ENCODE results near the gene MDM4.
A peak's percentile ranks its signal among the peaks of the same experiment; 100 is the strongest.

The MDM4 gene

DNA sequence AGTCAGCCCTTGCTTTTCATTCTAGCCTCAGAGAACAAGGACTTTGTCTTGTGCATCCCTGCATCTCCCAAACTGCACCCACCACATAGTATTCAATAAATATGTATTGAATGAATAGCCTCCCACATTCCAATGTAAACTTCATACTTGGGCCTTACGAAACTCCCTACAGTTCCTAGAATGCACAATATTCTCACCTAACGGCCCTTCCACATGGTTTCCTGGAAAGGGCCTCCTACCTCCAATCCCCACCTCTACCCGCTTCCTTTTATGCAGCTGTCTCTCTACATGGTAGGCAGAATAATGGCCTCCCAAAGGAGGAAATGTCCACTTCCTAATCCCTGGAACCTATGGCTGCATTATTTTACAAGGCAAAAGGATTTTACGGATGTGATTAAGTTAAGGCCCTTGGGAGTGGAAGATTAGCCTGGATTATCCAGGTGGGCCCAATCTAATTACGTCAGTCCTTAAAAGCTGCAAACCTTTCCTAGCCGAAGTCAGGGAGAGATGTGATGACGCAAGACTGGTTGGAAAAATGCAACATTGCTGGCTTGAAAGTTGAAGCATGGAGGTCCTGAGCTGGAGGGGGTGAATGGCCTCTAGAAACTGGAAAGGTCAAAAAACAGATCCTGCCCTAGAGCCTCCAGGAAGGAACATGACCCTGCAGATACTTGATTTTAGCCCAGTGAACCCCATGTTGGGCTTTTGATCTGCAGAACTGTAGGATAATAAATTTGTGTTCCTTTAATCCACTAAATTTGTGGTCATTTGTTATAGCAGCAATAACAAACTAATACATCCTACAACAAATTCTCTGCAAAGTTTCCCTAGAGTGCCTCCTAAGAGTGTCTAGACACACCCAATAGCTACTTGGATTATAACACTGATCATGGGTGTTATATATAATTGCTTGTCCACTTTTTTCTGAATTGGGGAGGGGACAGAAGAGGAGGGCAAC is 16.4 kb upstream of the MDM4 start:
- TF ChIP-seq POU2F2 (IDR thresholded peaks at IDR 0.05; ENCODE audit: low read depth, low read length) = no peak
- TF ChIP-seq TAF1 (IDR thresholded peaks at IDR 0.05; ENCODE audit: low read depth, low read length) = no peak
- no peak for TF ChIP-seq PAX5 (IDR thresholded peaks at IDR 0.05; ENCODE audit: insufficient read depth, low read length, severe bottlenecking)
- no peak for TF ChIP-seq POLR2AphosphoS5 (IDR thresholded peaks at IDR 0.05; ENCODE audit: low read depth, low read length)
- no peak for TF ChIP-seq SPI1 (IDR thresholded peaks at IDR 0.05; ENCODE audit: low read depth, low read length)
- TF ChIP-seq POLR2A (IDR thresholded peaks at IDR 0.05; ENCODE audit: low read depth, low read length) = no peak
- FAIRE-seq (no peak), DNase-seq (ENCODE audit: insufficient read length, low spot score) (no peak)

DNA sequence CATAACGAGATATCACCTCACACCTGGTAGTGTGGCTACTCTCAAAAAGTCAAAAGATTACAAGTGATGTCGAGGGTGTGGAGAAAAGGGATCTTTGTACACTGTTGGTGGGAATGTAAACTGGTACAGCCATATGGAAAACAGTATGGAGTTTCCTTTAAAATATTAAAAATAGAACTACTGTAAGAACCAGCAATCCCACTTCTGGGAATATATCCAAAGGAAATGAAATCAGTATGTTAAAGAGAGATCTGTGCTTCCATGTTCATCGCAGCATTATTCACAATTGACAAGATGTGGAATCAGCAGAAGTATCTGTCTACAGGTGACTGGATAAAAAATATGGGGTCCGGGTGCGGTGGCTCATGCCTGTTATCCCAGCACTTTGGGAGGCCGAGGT is 14.0 kb upstream of the MDM4 start:
- DNase-seq (ENCODE audit: insufficient read length, low spot score) = no peak
- TF ChIP-seq PAX5 (IDR thresholded peaks at IDR 0.05; ENCODE audit: insufficient read depth, low read length, severe bottlenecking) = no peak
- TF ChIP-seq POLR2AphosphoS5 (IDR thresholded peaks at IDR 0.05; ENCODE audit: low read depth, low read length) = no peak
- TF ChIP-seq SPI1 (IDR thresholded peaks at IDR 0.05; ENCODE audit: low read depth, low read length) = no peak
- TF ChIP-seq POLR2A (IDR thresholded peaks at IDR 0.05; ENCODE audit: low read depth, low read length) = no peak
- no peak for TF ChIP-seq POU2F2 (IDR thresholded peaks at IDR 0.05; ENCODE audit: low read depth, low read length)
- no peak for TF ChIP-seq TAF1 (IDR thresholded peaks at IDR 0.05; ENCODE audit: low read depth, low read length)
- no peak for FAIRE-seq

DNA sequence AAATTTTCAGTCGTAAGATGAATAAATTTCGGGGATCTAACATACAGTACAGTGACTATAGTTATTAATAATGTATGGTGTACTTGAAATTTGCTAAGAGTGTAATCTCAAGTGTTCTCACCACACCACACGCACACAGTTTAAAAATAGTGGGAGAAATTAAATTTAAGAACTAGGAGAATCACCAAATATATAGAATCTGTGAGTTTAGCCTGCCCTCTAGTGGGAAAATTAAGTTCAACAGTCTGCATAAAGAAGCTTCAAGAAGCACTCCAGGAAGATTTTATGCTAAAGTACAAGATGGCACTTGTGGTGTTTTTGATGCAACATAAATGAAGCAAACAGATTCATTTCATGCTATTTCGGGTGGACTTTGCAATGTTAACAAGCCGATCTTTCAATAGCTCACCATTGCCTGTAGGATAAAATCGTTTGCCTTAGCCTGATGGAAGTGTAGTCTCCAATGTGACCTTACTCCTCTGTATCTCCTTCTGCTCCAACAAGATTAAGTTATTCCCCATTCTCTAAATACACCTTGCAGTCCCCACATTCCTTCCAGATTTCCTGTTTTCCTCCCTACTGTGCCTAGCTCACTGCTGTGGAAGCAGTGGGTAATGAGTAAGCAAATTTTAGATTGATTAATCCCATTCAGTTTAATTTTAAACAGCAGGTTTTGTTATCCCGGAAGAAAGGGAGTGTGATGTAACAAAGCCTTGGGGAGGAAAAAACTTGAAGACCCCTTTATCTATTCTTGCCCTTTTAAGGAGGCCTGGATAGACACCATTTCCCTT is 12.9 kb upstream of the MDM4 start:
- FAIRE-seq (no peak), DNase-seq (ENCODE audit: insufficient read length, low spot score) (no peak)
- no peak for TF ChIP-seq POLR2AphosphoS5 (IDR thresholded peaks at IDR 0.05; ENCODE audit: low read depth, low read length)
- TF ChIP-seq POU2F2 (IDR thresholded peaks at IDR 0.05; ENCODE audit: low read depth, low read length) = no peak
- TF ChIP-seq POLR2A (IDR thresholded peaks at IDR 0.05; ENCODE audit: low read depth, low read length) = no peak
- no peak for TF ChIP-seq SPI1 (IDR thresholded peaks at IDR 0.05; ENCODE audit: low read depth, low read length)
- TF ChIP-seq TAF1 (IDR thresholded peaks at IDR 0.05; ENCODE audit: low read depth, low read length) = no peak
- TF ChIP-seq PAX5 (IDR thresholded peaks at IDR 0.05; ENCODE audit: insufficient read depth, low read length, severe bottlenecking) = no peak

DNA sequence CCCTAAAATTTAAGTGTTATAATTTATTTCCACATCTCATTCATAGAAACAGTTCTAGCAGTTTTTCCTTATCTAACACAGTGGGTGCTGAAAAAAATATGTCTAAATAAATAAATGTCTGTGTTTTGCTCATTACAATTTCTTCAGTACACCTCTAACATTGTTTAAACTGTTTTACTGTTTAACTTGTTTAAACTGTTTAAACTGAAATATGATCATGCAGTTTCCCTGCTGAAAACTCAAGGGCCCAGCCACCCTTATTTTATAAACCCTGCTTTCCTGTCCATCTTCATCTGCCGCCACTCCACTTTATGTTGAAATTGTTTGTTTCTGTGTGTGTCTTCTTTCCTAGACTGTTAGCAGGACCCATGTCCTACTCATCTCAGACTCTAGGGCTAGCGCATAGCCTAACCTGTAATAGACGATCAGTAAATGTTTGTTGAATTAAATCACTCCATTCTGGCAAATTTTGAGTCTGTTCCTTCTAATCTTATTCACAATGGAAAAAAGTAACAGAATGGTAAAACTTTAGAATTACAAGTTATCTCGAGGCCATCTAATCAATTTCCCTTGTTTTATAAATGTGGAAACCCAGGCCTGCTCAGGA is 12.2 kb upstream of the MDM4 start:
- DNase-seq (ENCODE audit: insufficient read length, low spot score) (no peak), FAIRE-seq (no peak)
- TF ChIP-seq TAF1 (IDR thresholded peaks at IDR 0.05; ENCODE audit: low read depth, low read length) = no peak
- TF ChIP-seq POLR2AphosphoS5 (IDR thresholded peaks at IDR 0.05; ENCODE audit: low read depth, low read length) = no peak
- no peak for TF ChIP-seq SPI1 (IDR thresholded peaks at IDR 0.05; ENCODE audit: low read depth, low read length)

DNA sequence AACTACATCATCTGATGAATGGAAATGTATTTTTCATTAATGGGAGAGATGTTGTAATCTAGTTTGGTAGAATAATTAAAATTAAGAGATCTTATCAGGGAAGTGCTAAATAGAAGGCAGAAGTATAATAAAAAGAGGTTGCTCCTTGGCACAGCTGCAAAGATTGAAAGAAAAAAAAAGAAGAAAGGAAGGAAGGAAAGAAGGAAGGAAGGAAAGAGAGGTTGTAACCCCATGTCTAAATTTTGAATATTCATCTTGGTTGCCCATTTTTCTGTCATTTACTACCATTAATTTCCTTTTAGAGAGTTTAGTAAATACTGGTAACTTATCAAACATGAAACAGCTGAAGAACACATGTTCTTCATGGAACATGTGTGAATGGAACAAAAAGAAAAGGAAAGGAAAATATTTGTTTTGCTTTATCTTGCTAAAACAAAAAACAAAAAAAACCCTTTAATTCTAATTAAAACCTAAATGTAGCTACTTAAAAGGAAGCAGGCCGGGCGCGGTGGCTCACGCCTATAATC is 10.5 kb upstream of the MDM4 start:
- DNase-seq (ENCODE audit: insufficient read length, low spot score) = no peak
- TF ChIP-seq TAF1 (IDR thresholded peaks at IDR 0.05; ENCODE audit: low read depth, low read length) (no peak), PAX5 (IDR thresholded peaks at IDR 0.05; ENCODE audit: insufficient read depth, low read length, severe bottlenecking) (no peak), POLR2AphosphoS5 (IDR thresholded peaks at IDR 0.05; ENCODE audit: low read depth, low read length) (no peak), POU2F2 (IDR thresholded peaks at IDR 0.05; ENCODE audit: low read depth, low read length) (no peak), POLR2A (IDR thresholded peaks at IDR 0.05; ENCODE audit: low read depth, low read length) (no peak), SPI1 (IDR thresholded peaks at IDR 0.05; ENCODE audit: low read depth, low read length) (no peak)
- FAIRE-seq = no peak

DNA sequence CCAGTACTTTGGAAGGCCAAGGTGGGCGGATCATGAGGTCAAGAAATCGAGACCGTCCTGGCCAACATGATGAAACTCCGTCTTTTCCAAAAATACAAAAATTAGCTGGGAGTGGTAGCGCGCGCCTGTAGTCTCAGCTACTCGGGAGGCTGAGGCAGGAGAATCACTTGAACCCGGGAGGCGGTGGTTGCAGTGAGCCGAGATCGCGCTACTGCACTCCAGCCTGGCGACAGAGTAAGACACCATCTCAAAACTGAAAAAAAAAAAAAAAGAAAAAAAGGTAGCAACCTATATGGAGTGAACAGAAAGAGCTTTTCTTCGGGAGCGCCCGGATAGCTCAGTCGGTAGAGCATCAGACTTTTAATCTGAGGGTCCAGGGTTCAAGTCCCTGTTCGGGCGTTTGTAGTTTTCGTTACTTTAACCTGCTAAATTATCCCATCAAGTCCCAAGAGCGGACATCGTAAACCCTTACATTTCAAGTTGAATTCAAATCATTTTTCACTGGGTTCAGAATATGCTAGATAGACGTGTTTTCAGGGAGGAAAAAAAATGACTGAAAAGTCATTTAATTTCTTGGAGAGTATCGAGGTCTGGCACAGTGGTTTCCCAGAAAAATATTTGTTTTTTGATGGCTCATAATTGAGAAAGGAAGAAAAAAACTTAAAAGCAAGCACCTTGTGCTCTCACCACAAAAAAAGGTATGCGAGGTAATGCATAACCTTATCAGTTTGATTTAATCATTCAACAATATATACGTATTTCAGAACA is 9.8 kb upstream of the MDM4 start:
- no peak for DNase-seq (ENCODE audit: insufficient read length, low spot score)
- no peak for FAIRE-seq
- no peak for TF ChIP-seq POLR2A (IDR thresholded peaks at IDR 0.05; ENCODE audit: low read depth, low read length)
- no peak for TF ChIP-seq POLR2AphosphoS5 (IDR thresholded peaks at IDR 0.05; ENCODE audit: low read depth, low read length)
- TF ChIP-seq POU2F2 (IDR thresholded peaks at IDR 0.05; ENCODE audit: low read depth, low read length) = no peak
- TF ChIP-seq SPI1 (IDR thresholded peaks at IDR 0.05; ENCODE audit: low read depth, low read length) = no peak
- TF ChIP-seq PAX5 (IDR thresholded peaks at IDR 0.05; ENCODE audit: insufficient read depth, low read length, severe bottlenecking) = no peak
- no peak for TF ChIP-seq TAF1 (IDR thresholded peaks at IDR 0.05; ENCODE audit: low read depth, low read length)

DNA sequence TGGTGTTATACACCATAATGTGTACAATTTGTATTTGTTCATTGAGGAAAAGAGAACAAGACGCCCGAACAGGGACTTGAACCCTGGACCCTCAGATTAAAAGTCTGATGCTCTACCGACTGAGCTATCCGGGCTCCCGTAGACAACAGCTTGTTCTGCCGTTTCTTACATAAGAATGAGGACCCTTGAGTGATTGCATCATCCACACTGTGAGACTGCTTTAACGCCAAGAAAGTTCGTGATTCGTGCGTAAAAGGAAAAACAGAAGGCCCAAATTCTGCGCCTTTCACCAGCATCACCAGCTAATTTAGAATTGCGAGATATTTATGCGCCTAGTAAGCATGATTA is 9.3 kb upstream of the MDM4 start:
- DNase-seq (ENCODE audit: insufficient read length, low spot score) = no peak
- FAIRE-seq = peak; percentile 26
- TF ChIP-seq SPI1 (IDR thresholded peaks at IDR 0.05; ENCODE audit: low read depth, low read length) (no peak), PAX5 (IDR thresholded peaks at IDR 0.05; ENCODE audit: insufficient read depth, low read length, severe bottlenecking) (no peak), TAF1 (IDR thresholded peaks at IDR 0.05; ENCODE audit: low read depth, low read length) (no peak), POLR2A (IDR thresholded peaks at IDR 0.05; ENCODE audit: low read depth, low read length) (no peak; the same call in 1 of the 2 replicates), POLR2AphosphoS5 (IDR thresholded peaks at IDR 0.05; ENCODE audit: low read depth, low read length) (no peak), POU2F2 (IDR thresholded peaks at IDR 0.05; ENCODE audit: low read depth, low read length) (no peak)

DNA sequence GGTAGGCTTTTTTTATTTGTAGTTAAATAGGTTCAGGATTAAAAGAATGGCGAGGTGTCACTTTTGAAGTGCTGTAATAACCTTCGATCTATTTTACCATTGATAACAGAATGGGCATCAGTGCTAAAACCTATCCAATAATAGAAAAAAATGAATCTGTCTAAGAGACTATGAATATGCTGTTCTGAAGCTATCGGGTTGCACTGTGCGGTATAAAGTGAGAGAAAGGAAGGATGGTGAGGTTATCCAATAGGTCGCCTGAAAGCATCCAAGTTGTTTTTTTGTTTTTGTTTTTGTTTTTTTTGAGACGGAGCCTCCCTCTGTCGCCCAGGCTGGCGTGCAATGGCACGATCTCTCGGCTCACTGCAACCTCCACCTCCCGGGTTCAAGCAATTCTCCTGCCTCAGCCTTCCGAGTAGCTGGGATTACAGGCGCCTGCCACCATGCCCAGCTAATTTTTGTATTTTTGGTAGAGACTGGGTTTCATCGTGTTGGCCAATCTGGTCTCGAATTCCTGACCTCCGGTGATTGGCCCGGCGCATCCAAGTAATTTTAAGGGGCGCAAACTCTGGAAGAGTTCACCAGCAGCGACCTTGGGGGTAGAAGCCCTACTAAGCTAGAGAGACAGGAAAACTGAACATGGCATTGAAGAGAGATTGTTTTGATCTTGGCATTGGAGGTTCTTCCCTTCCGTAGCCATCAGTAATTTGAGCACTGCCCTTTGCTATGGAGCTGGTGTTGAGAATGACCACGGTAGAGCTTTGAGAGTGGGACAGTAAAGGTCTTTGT is 8.7 kb upstream of the MDM4 start:
- DNase-seq (ENCODE audit: insufficient read length, low spot score) (no peak), FAIRE-seq (no peak)
- TF ChIP-seq PAX5 (IDR thresholded peaks at IDR 0.05; ENCODE audit: insufficient read depth, low read length, severe bottlenecking) = no peak
- TF ChIP-seq POLR2AphosphoS5 (IDR thresholded peaks at IDR 0.05; ENCODE audit: low read depth, low read length) = no peak; the same call in 1 of the 2 replicates

All from GM12891 (cell line).